HepG2 (cell line): Measurements from ENCODE around the gene NCOA7. TPM values are rescaled to one million over a fixed set of nuclear protein-coding genes. Genes with fewer than 3 reads are reported as not detected.

Source experiments
- ATAC-seq: fragments of 200-7000 bp; cut with Tn5 transposase; 3 replicates; pipeline ENCODE4 v1.9.1; 2020; ENCODE audit warnings: mild to moderate bottlenecking, moderate library complexity
- BruUV-seq: library from RNA; stranded (reverse); fragments of 400-500 nt; replicated peaks from 2 replicates; lab custom pipeline; 2021; lab: Mats Ljungman, UMichigan
- CTCF ChIA-PET: fragments of 300-600 bp; formaldehyde crosslinking; extraction: SDS; loops from one replicate; lab custom pipeline; 2021; ENCODE audit warnings: low total read pairs, inconsistent platforms, low intra/inter-chr PET ratio; lab: Yijun Ruan, JAX
- POLR2A ChIA-PET: fragments of 350-600 bp; sonication (Branson Sonifier 250); formaldehyde crosslinking; loops from one replicate; lab custom pipeline; 2020; ENCODE audit warnings: antibody characterized with exemption, inconsistent platforms; lab: Yijun Ruan, JAX
- DNase-seq: peaks from one replicate; pipeline ENCODE4 v3.0.0-alpha.2; 2015; ENCODE audit warnings: low spot score
- FAIRE-seq: peaks from 3 replicates; lab custom pipeline; 2011; peaks lifted over from hg19 to GRCh38; lab: Jason Lieb, UNC
- H2AFZ ChIP-seq: one replicate; pipeline ENCODE4 v1.6.1; 2011; ENCODE audit warnings: low read length, inconsistent platforms
- H3K27ac ChIP-seq: fragments of 300-600 bp; 3 replicates; pipeline ENCODE4 v1.8.0; 2011; ENCODE audit warnings: mixed run types, mild to moderate bottlenecking, mixed read lengths, low read length, inconsistent platforms; ENCODE audit not compliant: insufficient read depth; ENCODE audit errors: extremely low read length
- H3K27me3 ChIP-seq, 2 experiments: fragments of 200-600 bp in 1 of 2; 2 replicates in 1 of 2; 3 replicates in 1 of 2; pipeline versions ENCODE4 v1.6.0 to v1.8.0; 2011; ENCODE audit warnings: low read length in 2 of 2, mild to moderate bottlenecking in 2 of 2, moderate library complexity in 2 of 2, inconsistent platforms in 1 of 2; ENCODE audit not compliant: insufficient read depth in 2 of 2, control insufficient read depth in 1 of 2
- H3K36me3 ChIP-seq, 2 experiments: fragments of 200-600 bp in 1 of 2; replicated peaks in 1 of 2; 2 replicates in 1 of 2; 3 replicates in 1 of 2; pipeline versions ENCODE4 v1.5.1 to v1.8.0; 2011; ENCODE audit warnings: low read length in 2 of 2, inconsistent platforms in 1 of 2; ENCODE audit not compliant: insufficient read depth in 2 of 2, control insufficient read depth in 1 of 2
- H3K4me1 ChIP-seq: 2 replicates; pipeline ENCODE4 v1.5.1; 2012; ENCODE audit warnings: low read length, inconsistent platforms; ENCODE audit not compliant: insufficient read depth
- H3K4me2 ChIP-seq: 2 replicates; pipeline ENCODE4 v1.6.0; 2011; ENCODE audit warnings: low read depth, low read length, inconsistent platforms
- H3K4me3 ChIP-seq, 3 experiments: fragments of 200-600 bp in 1 of 3; sonication (generic), shearing (Covaris generic) in 1 of 3; replicated peaks in 1 of 3; 2 replicates each; pipeline ENCODE4 v1.5.1; 2011 to 2016; ENCODE audit warnings: low read length in 3 of 3, inconsistent platforms in 2 of 3, low read depth in 2 of 3, mild to moderate bottlenecking in 2 of 3, control low read depth in 1 of 3, mixed read lengths in 1 of 3; ENCODE audit not compliant: insufficient read depth in 1 of 3
- H3K79me2 ChIP-seq: one replicate; pipeline ENCODE4 v1.6.1; 2011; ENCODE audit warnings: low read length, inconsistent platforms; ENCODE audit not compliant: insufficient read depth
- H3K9ac ChIP-seq: 2 replicates; pipeline ENCODE4 v1.6.0; 2011; ENCODE audit warnings: mild to moderate bottlenecking, low read depth, low read length, inconsistent platforms; ENCODE audit not compliant: insufficient read depth
- H3K9me3 ChIP-seq: 2 replicates; pipeline ENCODE4 v1.5.1; 2012; ENCODE audit warnings: mild to moderate bottlenecking, low read length
- H4K20me1 ChIP-seq: 2 replicates; pipeline ENCODE4 v1.6.0; 2011; ENCODE audit warnings: inconsistent platforms, mild to moderate bottlenecking, low read length, moderate library complexity; ENCODE audit not compliant: insufficient read depth
- MAFF ChIP-seq: IDR thresholded peaks from 2 replicates; pipeline ENCODE4 v1.6.1; 2011; ENCODE audit warnings: low read depth, low read length, improper control_type of control experiment
- MAFK ChIP-seq, 2 experiments: IDR thresholded peaks in 1 of 2; conservative IDR thresholded peaks in 1 of 2; 2 replicates each; pipeline ENCODE4 v1.6.1; 2011; ENCODE audit warnings: improper control_type of control experiment in 2 of 2, low read length in 2 of 2
- MLXIP ChIP-seq: sonication (generic); formaldehyde crosslinking; IDR thresholded peaks from 2 replicates; pipeline ENCODE4 v1.9.0; 2021; ENCODE audit warnings: missing genetic modification reagents, borderline replicate concordance
- NFKBIZ ChIP-seq: IDR thresholded peaks from 2 replicates; pipeline ENCODE4 v1.6.1; 2018; ENCODE audit warnings: missing genetic modification reagents, missing compliant biosample characterization
- PHB2 ChIP-seq: fragments of 450-650 bp; IDR thresholded peaks from 2 replicates; pipeline ENCODE4 v1.6.1; 2018; ENCODE audit not compliant: partially characterized antibody
- RFX1 ChIP-seq: fragments of 450-650 bp; IDR thresholded peaks from 2 replicates; pipeline ENCODE4 v1.6.1; 2017
- ZFP36 ChIP-seq: fragments of 150-350 bp; IDR thresholded peaks from 2 replicates; pipeline ENCODE4 v1.6.1; 2018; ENCODE audit warnings: borderline replicate concordance, low read length, low read depth; ENCODE audit not compliant: partially characterized antibody
- ZNF670 ChIP-seq: sonication (generic); formaldehyde crosslinking; IDR thresholded peaks from 2 replicates; pipeline ENCODE4 v1.8.0; 2022; ENCODE audit warnings: mild to moderate bottlenecking, missing genetic modification reagents, borderline replicate concordance
- ZNF672 ChIP-seq: sonication (generic); formaldehyde crosslinking; IDR thresholded peaks from 2 replicates; pipeline ENCODE4 v1.8.1; 2022; ENCODE audit warnings: missing genetic modification reagents
- ZNF720 ChIP-seq: sonication (generic); formaldehyde crosslinking; IDR thresholded peaks from 2 replicates; pipeline ENCODE4 v1.4.0; 2020; ENCODE audit warnings: missing genetic modification reagents
- WGBS: methylation state at CpG from one replicate; pipeline ENCODE4 v1.1.6; 2017; ENCODE audit warnings: low lambda C conversion rate; 5-methylcytosine and 5-hydroxymethylcytosine counted together
- in situ Hi-C: cut with HindIII; loops from 2 replicates; pipeline ENCODE4 v1.10.0; 2017; ENCODE audit warnings: low pct_unique_long_range_greater_than_20kb; ENCODE audit not compliant: extremely low pct_ligation_motif_present
- intact Hi-C: fragments of 100-400 bp; cut with micrococcal nuclease; formaldehyde crosslinking; loops from one replicate; pipeline ENCODE4 v1.10.0; 2022; ENCODE audit not compliant: unreplicated experiment
- polyA plus RNA-seq, 8 experiments: library from polyadenylated mRNA; depleted of rRNA in 3 of 8; stranded (reverse) in 7 of 8; unstranded in 1 of 8; fragments of >200 nt; fragmentation: Illumina TruSeq in 4 of 8; extraction: Trizol in 4 of 8; gene quantifications; 2 replicates each; pipeline versions ENCODE4 v1.2.1 to v1.2.3, GENCODE V29; 2011 to 2016; ENCODE audit warnings: low read depth in 4 of 8, missing spikeins in 1 of 8, mixed read lengths in 1 of 8; ENCODE audit not compliant: insufficient read depth in 1 of 8
- total RNA-seq, 5 experiments: library from RNA; depleted of rRNA; stranded (reverse); fragments of >200 nt; fragmentation: Illumina TruSeq; extraction: Trizol; gene quantifications; 2 replicates each; pipeline ENCODE4 v1.2.3, GENCODE V29; 2016; ENCODE audit warnings: low read depth in 1 of 5
- TF ChIP-seq, protein P1 (sequence below): sonication (generic); formaldehyde crosslinking; IDR thresholded peaks from 2 replicates; pipeline ENCODE4 v1.4.0; 2020; ENCODE audit warnings: mild to moderate bottlenecking, low read depth, missing genetic modification reagents
- TF ChIP-seq, protein P2 (sequence below): sonication (generic); formaldehyde crosslinking; IDR thresholded peaks from 2 replicates; pipeline ENCODE4 v1.4.0; 2020; ENCODE audit warnings: mild to moderate bottlenecking, missing genetic modification reagents
- TF ChIP-seq, protein P3 (sequence below): sonication (generic); formaldehyde crosslinking; IDR thresholded peaks from 2 replicates; pipeline ENCODE4 v1.4.0; 2020; ENCODE audit warnings: missing genetic modification reagents, mild to moderate bottlenecking, borderline replicate concordance

NCOA7 gene
- total and polyA plus RNA-seq, 2 of the 13 experiments (the other 11 are each of a cell fraction or from before 2014, with no cell fraction given), result 13.6 to 20.8 TPM

- WGBS, result 94% methylated on average over 5 of the region's 5 CpGs
- FAIRE-seq (no peak), DNase-seq (no peak), ATAC-seq (no peak)
- no peak overlapping the region for H3K4me3 ChIP-seq
- no peak overlapping the region for H3K4me2 ChIP-seq
- ChIA-PET CTCF (no interaction called here), POLR2A (no interaction called here)
- H3K4me1 ChIP-seq, result no peaks in the 10 kb centered on the region
- no peaks in the 10 kb centered on the region for H3K36me3 ChIP-seq
- BruUV-seq, result no TSS peak
- intact Hi-C loops, result no loop called here
- no peak overlapping the region for H2AFZ ChIP-seq
- H3K27me3 ChIP-seq, result no peaks in the 10 kb centered on the region
- in situ Hi-C loops, result no loop called here
- no peaks in the 10 kb centered on the region for H4K20me1 ChIP-seq
- no peak overlapping the region for H3K27ac ChIP-seq
- TF ChIP-seq MAFK (conservative IDR thresholded peaks at IDR 0.05 in 1 of 2, IDR thresholded peaks at IDR 0.05 in 1 of 2; ENCODE audit: low read length in 2 of 2) (peak; percentile 34 to 59; a peak in 3 of 4 replicates), MAFF (peak; percentile 26; the same call in 1 of the 2 replicates)
- TF ChIP-seq, protein P1, sequence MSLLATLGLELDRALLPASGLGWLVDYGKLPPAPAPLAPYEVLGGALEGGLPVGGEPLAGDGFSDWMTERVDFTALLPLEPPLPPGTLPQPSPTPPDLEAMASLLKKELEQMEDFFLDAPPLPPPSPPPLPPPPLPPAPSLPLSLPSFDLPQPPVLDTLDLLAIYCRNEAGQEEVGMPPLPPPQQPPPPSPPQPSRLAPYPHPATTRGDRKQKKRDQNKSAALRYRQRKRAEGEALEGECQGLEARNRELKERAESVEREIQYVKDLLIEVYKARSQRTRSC (CRISPR knock-in tag), result no peak
- H3K9ac ChIP-seq, result no peak overlapping the region
- H3K9me3 ChIP-seq, result no peaks in the 10 kb centered on the region
- no peaks in the 10 kb centered on the region for H3K79me2 ChIP-seq
Measured at GRCh38 chr6:125831659-125832058, 40.9 kb downstream of the NCOA7 start.

GRCh38 chr6:125832391-125833117 is 41.8 kb downstream of the NCOA7 start:
- Histone ChIP-seq H3K36me3 (no peaks in the 10 kb centered on the region), H3K9me3 (no peaks in the 10 kb centered on the region), H4K20me1 (no peaks in the 10 kb centered on the region), H3K79me2 (no peaks in the 10 kb centered on the region), H3K9ac (no peak overlapping the region), H3K27ac (no peak overlapping the region), H2AFZ (no peak overlapping the region), H3K4me2 (no peak overlapping the region), H3K4me3 (no peak overlapping the region), H3K4me1 (no peaks in the 10 kb centered on the region), H3K27me3 (no peaks in the 10 kb centered on the region)
- FAIRE-seq (no peak), ATAC-seq (no peak), DNase-seq (no peak)
- 88% methylated on average over 5 of the region's 5 CpGs for WGBS
- CTCF ChIA-PET, result no interaction called here
- in situ Hi-C loops, result no loop called here
- intact Hi-C loops, result no loop called here
- BruUV-seq, result no TSS peak
- POLR2A ChIA-PET, result no interaction called here
- TF ChIP-seq, protein P2, sequence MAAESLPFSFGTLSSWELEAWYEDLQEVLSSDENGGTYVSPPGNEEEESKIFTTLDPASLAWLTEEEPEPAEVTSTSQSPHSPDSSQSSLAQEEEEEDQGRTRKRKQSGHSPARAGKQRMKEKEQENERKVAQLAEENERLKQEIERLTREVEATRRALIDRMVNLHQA, result no peak
- TF ChIP-seq ZNF672 (CRISPR knock-in tag), result no peak
- TF ChIP-seq ZNF670 (CRISPR knock-in tag), result no peak
- TF ChIP-seq, protein P3, sequence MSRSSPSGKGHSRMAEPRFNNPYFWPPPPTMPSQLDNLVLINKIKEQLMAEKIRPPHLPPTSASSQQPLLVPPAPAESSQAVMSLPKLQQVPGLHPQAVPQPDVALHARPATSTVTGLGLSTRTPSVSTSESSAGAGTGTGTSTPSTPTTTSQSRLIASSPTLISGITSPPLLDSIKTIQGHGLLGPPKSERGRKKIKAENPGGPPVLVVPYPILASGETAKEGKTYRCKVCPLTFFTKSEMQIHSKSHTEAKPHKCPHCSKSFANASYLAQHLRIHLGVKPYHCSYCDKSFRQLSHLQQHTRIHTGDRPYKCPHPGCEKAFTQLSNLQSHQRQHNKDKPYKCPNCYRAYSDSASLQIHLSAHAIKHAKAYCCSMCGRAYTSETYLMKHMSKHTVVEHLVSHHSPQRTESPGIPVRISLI (CRISPR knock-in tag), result no peak
- no peak for TF ChIP-seq RFX1
- TF ChIP-seq MLXIP (CRISPR knock-in tag), result no peak
- no peak for TF ChIP-seq ZFP36
- TF ChIP-seq NFKBIZ, result no peak
- no peak for TF ChIP-seq PHB2
- no peak for TF ChIP-seq ZNF720 (CRISPR knock-in tag)
